Measurements from ENCODE around the gene TEDC2.

The TEDC2 gene

GRCh38 chr16:2466667-2467527, 7.0 kb downstream of the TEDC2 start:
- no peak for DNase-seq

DNA sequence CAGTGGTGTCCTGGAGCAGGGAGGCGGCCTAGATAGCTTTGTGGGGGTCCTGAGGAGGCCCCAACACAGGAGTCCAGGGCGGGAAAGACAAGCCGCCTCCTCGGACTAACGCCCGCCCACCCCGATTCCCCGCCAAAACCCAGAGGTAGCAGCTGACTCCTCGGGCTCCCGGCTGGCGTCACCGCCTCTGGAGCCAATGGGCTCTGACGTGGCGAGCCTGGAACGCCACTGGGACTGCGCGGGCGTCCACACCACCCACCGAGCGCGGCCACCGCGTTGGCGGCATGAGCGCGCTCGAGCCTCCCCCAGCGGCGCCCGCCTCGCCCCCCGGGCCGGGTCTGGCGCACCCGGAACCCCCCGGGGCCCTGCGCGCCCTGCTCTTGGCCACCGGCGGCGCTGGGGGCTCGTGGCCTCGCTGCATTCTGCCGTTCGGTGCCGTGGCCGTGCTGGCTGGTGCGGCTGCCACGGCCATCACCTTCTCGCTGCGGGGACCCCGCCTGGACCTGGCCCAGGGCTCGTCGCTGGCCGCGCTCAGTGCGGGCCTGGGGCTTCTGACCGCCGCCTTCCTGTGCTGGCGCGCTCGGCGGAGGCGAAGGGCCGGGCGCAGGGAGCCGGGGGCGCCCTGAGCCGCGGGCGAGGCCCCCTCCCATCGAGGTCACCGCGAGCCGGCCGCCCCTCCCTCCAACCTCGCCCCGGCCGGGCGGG, 7.8 kb downstream of the TEDC2 start:
- DNase-seq = no peak

GRCh38 chr16:2468233-2468724, 8.4 kb downstream of the TEDC2 start:
- no peak for DNase-seq

DNA sequence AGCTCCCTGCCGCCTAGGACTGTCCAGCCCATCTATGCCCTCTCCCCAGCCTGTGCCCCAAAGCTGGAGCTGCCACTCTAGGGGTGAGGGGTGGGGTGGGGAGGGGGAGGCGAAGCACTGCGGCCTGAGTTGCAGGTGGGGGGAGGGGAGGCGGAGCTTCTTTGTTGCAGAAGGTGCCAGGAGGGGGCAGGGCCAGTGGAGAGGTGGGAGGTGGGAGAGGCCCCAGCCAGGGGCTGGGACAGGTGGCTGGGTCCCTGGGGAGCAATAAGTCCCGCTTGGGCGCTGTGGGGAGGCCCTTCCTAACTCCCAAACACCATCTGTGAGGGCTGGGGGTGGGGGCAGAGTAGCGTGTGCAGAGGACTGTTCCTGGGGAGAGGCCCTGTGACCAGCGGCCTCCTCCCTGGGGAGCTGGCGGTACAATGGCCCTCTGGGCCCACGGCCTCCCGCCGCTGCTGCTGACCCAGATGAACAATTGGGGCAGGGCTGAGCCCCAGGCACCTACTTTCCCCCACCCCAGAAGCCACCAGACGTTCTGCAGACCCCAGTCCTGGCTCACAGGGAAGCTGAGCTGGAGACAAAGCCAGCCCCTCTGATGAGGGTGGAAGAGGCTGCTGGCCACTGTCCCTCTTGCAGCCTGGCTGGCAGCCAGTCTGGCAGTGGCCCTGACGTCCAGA, 9.0 kb downstream of the TEDC2 start:
- DNase-seq = no peak

DNA sequence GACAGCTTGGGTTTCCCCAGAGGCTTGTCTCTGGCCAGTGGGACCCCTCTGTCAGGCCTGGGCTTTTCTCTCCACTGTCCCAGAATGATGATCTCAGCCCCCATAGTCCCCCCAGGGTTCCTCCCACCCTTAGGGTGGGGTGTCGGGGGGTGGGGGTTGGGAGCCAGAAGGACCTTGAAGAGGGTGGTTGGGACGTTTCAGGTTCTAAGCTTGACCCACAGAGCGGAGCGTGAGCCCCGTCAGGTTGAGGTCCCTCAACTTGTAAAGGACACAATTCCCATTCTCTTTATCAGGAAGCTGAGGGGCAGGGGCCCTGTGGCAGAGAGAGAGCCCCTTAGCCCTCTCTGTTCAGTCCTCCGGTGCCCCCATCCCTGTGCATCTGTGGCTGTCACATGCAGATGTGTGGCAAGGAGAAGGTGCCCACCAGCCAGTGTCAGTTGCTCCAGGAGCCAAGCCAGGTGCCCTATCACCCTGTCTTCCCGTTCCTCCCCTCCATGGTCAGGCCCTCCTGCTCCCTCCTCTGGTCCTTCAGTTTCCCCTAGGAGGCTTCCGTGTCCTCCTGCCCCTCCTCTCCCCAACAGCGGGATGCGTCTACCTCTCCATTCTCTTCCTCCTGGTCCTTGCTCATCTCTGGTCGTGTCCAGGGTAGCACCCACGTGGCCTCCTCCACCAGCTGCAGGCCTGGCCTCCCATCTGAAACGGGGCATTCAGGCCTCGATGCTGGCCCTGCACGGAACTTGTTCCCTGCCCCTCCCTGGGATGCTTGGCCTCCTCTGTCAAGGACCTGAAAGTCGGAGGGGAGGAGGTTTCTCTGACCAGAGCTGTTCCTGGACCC, 9.7 kb downstream of the TEDC2 start:
- no peak for DNase-seq

GRCh38 chr16:2470234-2470601, 10.3 kb downstream of the TEDC2 start:
- DNase-seq = no peak

DNA sequence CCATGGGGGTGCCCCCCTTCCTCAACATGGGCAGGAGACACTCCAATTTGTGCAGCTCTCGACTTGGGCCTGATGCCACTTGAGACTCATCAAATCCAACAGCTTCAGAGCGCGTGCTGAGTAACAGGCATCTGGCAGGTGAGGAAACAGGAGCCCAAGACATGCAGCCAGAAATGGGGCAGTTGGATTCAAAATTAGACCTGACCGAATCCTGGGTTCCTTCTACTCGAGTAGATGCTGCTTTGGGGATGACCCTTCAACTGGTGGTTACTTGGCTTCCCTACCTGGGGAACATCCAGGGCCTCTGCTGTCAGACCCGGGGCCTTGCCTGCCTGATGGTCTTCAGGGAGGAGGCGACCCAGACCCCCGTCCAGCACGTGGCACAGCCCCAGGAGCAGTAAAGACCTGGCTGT, 10.7 kb downstream of the TEDC2 start:
- no peak for DNase-seq

DNA sequence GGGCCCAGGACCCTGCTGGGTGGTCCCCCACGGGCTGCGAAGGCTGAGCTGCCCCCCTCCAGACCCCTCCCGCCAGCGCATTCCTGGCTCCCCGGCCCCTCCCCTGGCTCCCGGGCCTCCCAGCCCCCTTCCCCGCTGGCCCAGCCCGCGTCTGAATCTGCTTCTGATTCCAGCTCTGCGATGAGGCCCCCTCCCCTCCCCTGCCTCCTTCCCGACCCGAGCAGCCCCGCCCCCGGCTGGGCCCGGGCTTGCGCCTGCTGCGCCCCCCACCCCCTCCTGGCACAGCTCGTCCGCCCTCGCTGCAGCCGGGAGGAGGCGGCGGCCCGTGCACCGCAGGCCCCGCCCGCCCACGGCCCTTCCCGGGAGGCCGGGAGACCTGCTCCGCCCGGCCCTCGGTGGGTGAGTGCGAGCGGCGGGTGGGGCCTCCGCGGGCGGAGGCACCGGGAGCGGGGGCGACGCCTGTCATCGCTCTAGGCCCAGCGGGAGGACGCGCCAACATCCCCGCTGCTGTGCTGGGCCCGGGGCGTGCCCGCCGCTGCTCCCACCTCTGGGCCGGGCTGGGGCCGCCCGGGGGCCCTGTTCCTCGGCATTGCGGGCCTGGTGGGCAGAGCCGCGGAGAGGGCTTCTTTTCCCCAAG, 11.2 kb downstream of the TEDC2 start, which contains the start of gene NTN3:
NTN3 (plus strand) TSS at position 282 of the 637 bp plus-strand sequence. CDS start 405 bp downstream, outside the sequence.
- DNase-seq = no peak

GRCh38 chr16:2471653-2472487, 12.0 kb downstream of the TEDC2 start:
- no peak for DNase-seq

- no peak for DNase-seq
These were observed 12.6 kb downstream of the TEDC2 start for GRCh38 chr16:2472488-2472864.

DNA sequence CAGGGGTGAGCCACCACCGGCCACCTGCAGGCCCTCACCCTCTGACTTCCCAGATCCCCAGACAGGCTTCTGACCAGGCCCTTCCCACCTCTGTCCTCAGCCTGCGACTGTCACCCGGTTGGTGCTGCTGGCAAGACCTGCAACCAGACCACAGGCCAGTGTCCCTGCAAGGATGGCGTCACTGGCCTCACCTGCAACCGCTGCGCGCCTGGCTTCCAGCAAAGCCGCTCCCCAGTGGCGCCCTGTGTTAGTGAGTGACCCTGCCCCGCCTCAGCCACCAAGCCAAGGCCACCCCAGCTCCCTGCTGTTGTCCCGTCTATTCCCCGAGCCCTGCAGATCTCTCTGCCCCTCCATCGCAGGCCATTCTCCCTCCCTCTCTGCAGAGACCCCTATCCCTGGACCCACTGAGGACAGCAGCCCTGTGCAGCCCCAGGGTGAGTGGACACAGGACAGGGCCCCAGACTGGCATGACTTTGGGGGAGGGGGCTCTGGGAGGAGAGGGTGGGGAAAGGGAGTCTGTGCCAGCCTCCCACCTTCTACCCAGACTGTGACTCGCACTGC, 13.1 kb downstream of the TEDC2 start:
- no peak for DNase-seq

GRCh38 chr16:2473446-2473926, 13.6 kb downstream of the TEDC2 start:
- peak in 1 of 2 experiments; percentile 20 for DNase-seq

- DNase-seq = peak; percentile 25 to 34
These were observed 14.3 kb downstream of the TEDC2 start for GRCh38 chr16:2473999-2474876.

DNA sequence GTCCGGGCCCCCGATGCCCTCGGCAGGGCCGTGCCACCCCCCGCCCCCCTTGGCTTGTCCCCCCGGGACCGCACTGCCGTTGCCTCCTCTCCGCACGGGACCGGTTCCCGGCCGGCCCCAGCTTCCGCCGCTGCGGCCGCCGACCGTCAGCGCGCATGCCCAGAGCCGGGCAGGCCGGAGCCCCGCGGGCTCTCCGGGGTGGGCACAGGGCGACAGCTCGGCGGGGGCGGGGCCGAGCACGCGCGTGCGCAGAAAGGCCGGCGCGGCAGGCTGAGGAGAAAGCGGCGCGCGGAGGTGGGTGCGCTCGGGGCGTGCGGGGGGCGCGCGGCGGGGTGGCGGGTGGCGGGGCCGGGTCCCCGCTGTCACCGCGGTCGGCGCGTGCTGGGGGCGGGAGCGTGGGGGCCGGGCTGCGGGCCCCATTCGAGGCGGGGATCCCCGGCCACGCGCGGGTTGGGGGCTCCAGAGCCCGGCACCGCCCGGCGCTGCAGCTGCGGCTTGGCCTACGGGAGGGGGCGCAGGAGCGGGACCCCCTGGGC, 15.0 kb downstream of the TEDC2 start, which contains the start of gene TBC1D24:
TBC1D24 (plus strand) TSS at position 251 of the 536 bp plus-strand sequence. CDS start 21,022 bp downstream, outside the sequence.
- DNase-seq = peak; percentile 58 to 66

GRCh38 chr16:2475413-2476344, 15.8 kb downstream of the TEDC2 start:
- peak in 1 of 2 experiments; percentile 14 for DNase-seq

DNA sequence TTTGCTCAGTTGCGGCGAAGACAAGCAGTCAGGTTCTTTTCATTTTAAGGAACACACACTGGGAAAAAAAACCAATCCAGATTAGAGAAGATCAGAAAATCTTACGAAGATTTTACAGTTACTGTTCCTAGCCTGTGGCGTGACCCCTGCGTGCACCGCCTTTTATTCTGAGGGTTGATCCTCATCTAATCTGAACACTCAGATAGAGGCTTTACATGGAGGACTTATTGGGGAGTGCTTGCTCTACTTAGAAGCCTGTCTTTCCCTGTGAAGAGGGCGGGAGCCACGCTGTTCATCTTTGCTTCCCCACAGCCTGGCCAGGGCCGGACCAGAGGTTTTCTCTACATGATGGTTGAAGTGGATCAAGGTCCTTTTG, 16.4 kb downstream of the TEDC2 start:
- no peak for DNase-seq

DNA sequence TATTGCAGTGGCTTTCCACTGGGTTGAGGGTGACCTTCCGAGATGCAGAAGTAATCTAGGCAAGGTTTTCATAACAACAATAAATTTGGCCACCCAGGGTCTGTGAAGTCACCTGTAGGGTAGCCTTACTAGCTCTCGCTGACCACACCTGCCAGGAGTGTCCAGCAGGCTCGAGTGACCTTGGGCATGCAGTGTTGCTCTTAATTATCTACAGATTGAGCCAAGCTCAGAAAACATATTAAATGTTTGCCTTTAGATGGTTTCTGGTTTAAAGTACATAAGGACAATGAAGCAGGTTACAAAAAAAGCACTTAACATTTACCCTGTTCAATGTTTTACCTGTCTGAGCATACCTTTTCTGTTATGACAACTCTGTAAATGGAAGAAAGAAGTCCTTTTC, 16.8 kb downstream of the TEDC2 start:
- no peak for DNase-seq

- no peak for DNase-seq
These were observed 17.4 kb downstream of the TEDC2 start for GRCh38 chr16:2477327-2477726.

Data from AML-193 (cell line).